ENCODE data around the gene TTC4.

Gene TTC4

GRCh38 chr1:54715493-54716298, at the start of gene TTC4:
Gene TTC4 (plus strand): TSS chr1:54715861. CDS start chr1:54715909, 48 bp downstream.
- Mint-ChIP-seq H3K36me3 (peaks cover 11% of the 10 kb centered on the region), H3K9me3 (peaks cover 2% of the 10 kb centered on the region), H3K4me3 (peak within 1 kb of the TSS; percentile 91), H3K27ac (peak within 1 kb of the TSS; percentile 71), H3K4me1 (peaks cover 16% of the 10 kb centered on the region), H3K27me3 (no peaks in the 10 kb centered on the region)
- peak; percentile 82 to 89 for DNase-seq (ENCODE audit: low spot score in 2 of 2)
- ATAC-seq (ENCODE audit: low read depth), result peak; percentile 98

GRCh38 chr1:54666333-54666732, 49.3 kb upstream of the TTC4 start:
- Mint-ChIP-seq H3K27me3 (peaks cover 22% of the 10 kb centered on the region), H3K27ac (no peak overlapping the region), H3K9me3 (no peaks in the 10 kb centered on the region), H3K4me1 (no peaks in the 10 kb centered on the region), H3K36me3 (no peaks in the 10 kb centered on the region), H3K4me3 (no peak overlapping the region)
- DNase-seq (ENCODE audit: low spot score in 2 of 2) (no peak), ATAC-seq (ENCODE audit: low read depth) (no peak)

- Mint-ChIP-seq H3K27me3 (peaks cover 23% of the 10 kb centered on the region), H3K27ac (no peak overlapping the region), H3K4me3 (no peak overlapping the region), H3K36me3 (no peaks in the 10 kb centered on the region), H3K9me3 (no peaks in the 10 kb centered on the region), H3K4me1 (no peaks in the 10 kb centered on the region)
- ATAC-seq (ENCODE audit: low read depth) (no peak), DNase-seq (ENCODE audit: low spot score in 2 of 2) (no peak)
Measured at GRCh38 chr1:54667797-54668196, 47.9 kb upstream of the TTC4 start.

GRCh38 chr1:54668567-54668966, 47.1 kb upstream of the TTC4 start:
- Mint-ChIP-seq H3K27ac (no peak overlapping the region), H3K36me3 (no peaks in the 10 kb centered on the region), H3K4me1 (no peaks in the 10 kb centered on the region), H3K4me3 (no peak overlapping the region), H3K27me3 (peaks cover 25% of the 10 kb centered on the region), H3K9me3 (no peaks in the 10 kb centered on the region)
- ATAC-seq (ENCODE audit: low read depth) (no peak), DNase-seq (ENCODE audit: low spot score in 2 of 2) (no peak)

- Mint-ChIP-seq H3K4me1 (no peaks in the 10 kb centered on the region), H3K4me3 (no peak overlapping the region), H3K9me3 (no peaks in the 10 kb centered on the region), H3K36me3 (no peaks in the 10 kb centered on the region), H3K27me3 (peaks cover 9% of the 10 kb centered on the region), H3K27ac (no peak overlapping the region)
- peak; percentile 32 to 58 for DNase-seq (ENCODE audit: low spot score in 2 of 2)
- peak; percentile 60 for ATAC-seq (ENCODE audit: low read depth)
Measured at GRCh38 chr1:54671985-54672608, 43.6 kb upstream of the TTC4 start.

- no peaks in the 10 kb centered on the region for H3K27me3 Mint-ChIP-seq
- H3K36me3 Mint-ChIP-seq, result no peaks in the 10 kb centered on the region
- H3K4me3 Mint-ChIP-seq, result no peak overlapping the region
- no peak overlapping the region for H3K27ac Mint-ChIP-seq
- no peaks in the 10 kb centered on the region for H3K4me1 Mint-ChIP-seq
- DNase-seq (ENCODE audit: low spot score in 2 of 2), result no peak
- H3K9me3 Mint-ChIP-seq, result no peaks in the 10 kb centered on the region
- ATAC-seq (ENCODE audit: low read depth), result no peak
Measured at GRCh38 chr1:54678776-54679643, 36.7 kb upstream of the TTC4 start.

GRCh38 chr1:54679706-54680105, 36.0 kb upstream of the TTC4 start:
- H3K4me3 Mint-ChIP-seq, result no peak overlapping the region
- H3K4me1 Mint-ChIP-seq, result no peaks in the 10 kb centered on the region
- no peak overlapping the region for H3K27ac Mint-ChIP-seq
- H3K27me3 Mint-ChIP-seq, result peaks cover 2% of the 10 kb centered on the region
- no peaks in the 10 kb centered on the region for H3K36me3 Mint-ChIP-seq
- no peak for ATAC-seq (ENCODE audit: low read depth)
- no peak for DNase-seq (ENCODE audit: low spot score in 2 of 2)
- H3K9me3 Mint-ChIP-seq, result no peaks in the 10 kb centered on the region

- ATAC-seq (ENCODE audit: low read depth) (no peak), DNase-seq (ENCODE audit: low spot score in 2 of 2) (no peak)
- H3K4me3 Mint-ChIP-seq, result no peak overlapping the region
- H3K9me3 Mint-ChIP-seq, result no peaks in the 10 kb centered on the region
- H3K4me1 Mint-ChIP-seq, result no peaks in the 10 kb centered on the region
- H3K27ac Mint-ChIP-seq, result no peak overlapping the region
- H3K27me3 Mint-ChIP-seq, result peaks cover 2% of the 10 kb centered on the region
- no peaks in the 10 kb centered on the region for H3K36me3 Mint-ChIP-seq
Measured at GRCh38 chr1:54680387-54680786, 35.3 kb upstream of the TTC4 start.

- Mint-ChIP-seq H3K27ac (no peak overlapping the region), H3K27me3 (peaks cover 2% of the 10 kb centered on the region), H3K4me1 (no peaks in the 10 kb centered on the region), H3K4me3 (no peak overlapping the region), H3K9me3 (no peaks in the 10 kb centered on the region), H3K36me3 (no peaks in the 10 kb centered on the region)
- ATAC-seq (ENCODE audit: low read depth), result peak; percentile 37
- DNase-seq (ENCODE audit: low spot score in 2 of 2), result no peak
Measured at GRCh38 chr1:54681358-54681757, 34.3 kb upstream of the TTC4 start.

- H3K4me3 Mint-ChIP-seq, result no peak overlapping the region
- ATAC-seq (ENCODE audit: low read depth) (no peak), DNase-seq (ENCODE audit: low spot score in 2 of 2) (no peak)
- no peaks in the 10 kb centered on the region for H3K36me3 Mint-ChIP-seq
- H3K27me3 Mint-ChIP-seq, result peaks cover 2% of the 10 kb centered on the region
- H3K27ac Mint-ChIP-seq, result no peak overlapping the region
- no peaks in the 10 kb centered on the region for H3K4me1 Mint-ChIP-seq
- no peaks in the 10 kb centered on the region for H3K9me3 Mint-ChIP-seq
Measured at GRCh38 chr1:54683453-54683852, 32.2 kb upstream of the TTC4 start.

GRCh38 chr1:54685335-54685905, 30.2 kb upstream of the TTC4 start:
- no peak for ATAC-seq (ENCODE audit: low read depth)
- no peaks in the 10 kb centered on the region for H3K36me3 Mint-ChIP-seq

GRCh38 chr1:54686155-54686554, 29.5 kb upstream of the TTC4 start:
- Mint-ChIP-seq H3K4me1 (no peaks in the 10 kb centered on the region), H3K9me3 (no peaks in the 10 kb centered on the region), H3K27ac (no peak overlapping the region), H3K36me3 (no peaks in the 10 kb centered on the region), H3K27me3 (peaks cover 4% of the 10 kb centered on the region), H3K4me3 (no peak overlapping the region)
- ATAC-seq (ENCODE audit: low read depth) (no peak), DNase-seq (ENCODE audit: low spot score in 2 of 2) (no peak)

More at GRCh38 chr1:54685335-54685905, 30.2 kb upstream of the TTC4 start:
- Mint-ChIP-seq H3K4me3 (no peak overlapping the region), H3K27ac (no peak overlapping the region), H3K27me3 (peaks cover 4% of the 10 kb centered on the region), H3K4me1 (no peaks in the 10 kb centered on the region), H3K9me3 (no peaks in the 10 kb centered on the region)
- DNase-seq (ENCODE audit: low spot score in 2 of 2), result no peak

GRCh38 chr1:54694771-54695170, 20.9 kb upstream of the TTC4 start:
- no peak for ATAC-seq (ENCODE audit: low read depth)
- DNase-seq (ENCODE audit: low spot score in 2 of 2), result no peak
- Mint-ChIP-seq H3K4me1 (no peaks in the 10 kb centered on the region), H3K27ac (no peak overlapping the region), H3K4me3 (no peak overlapping the region), H3K36me3 (no peaks in the 10 kb centered on the region), H3K27me3 (peaks cover 24% of the 10 kb centered on the region), H3K9me3 (no peaks in the 10 kb centered on the region)

GRCh38 chr1:54695221-54695620, 20.4 kb upstream of the TTC4 start:
- Mint-ChIP-seq H3K9me3 (no peaks in the 10 kb centered on the region), H3K36me3 (no peaks in the 10 kb centered on the region), H3K27ac (no peak overlapping the region), H3K4me1 (no peaks in the 10 kb centered on the region), H3K4me3 (no peak overlapping the region), H3K27me3 (peaks cover 24% of the 10 kb centered on the region)
- no peak for ATAC-seq (ENCODE audit: low read depth)
- no peak for DNase-seq (ENCODE audit: low spot score in 2 of 2)
